ENCODE data around the gene IGFBP2.

DNA sequence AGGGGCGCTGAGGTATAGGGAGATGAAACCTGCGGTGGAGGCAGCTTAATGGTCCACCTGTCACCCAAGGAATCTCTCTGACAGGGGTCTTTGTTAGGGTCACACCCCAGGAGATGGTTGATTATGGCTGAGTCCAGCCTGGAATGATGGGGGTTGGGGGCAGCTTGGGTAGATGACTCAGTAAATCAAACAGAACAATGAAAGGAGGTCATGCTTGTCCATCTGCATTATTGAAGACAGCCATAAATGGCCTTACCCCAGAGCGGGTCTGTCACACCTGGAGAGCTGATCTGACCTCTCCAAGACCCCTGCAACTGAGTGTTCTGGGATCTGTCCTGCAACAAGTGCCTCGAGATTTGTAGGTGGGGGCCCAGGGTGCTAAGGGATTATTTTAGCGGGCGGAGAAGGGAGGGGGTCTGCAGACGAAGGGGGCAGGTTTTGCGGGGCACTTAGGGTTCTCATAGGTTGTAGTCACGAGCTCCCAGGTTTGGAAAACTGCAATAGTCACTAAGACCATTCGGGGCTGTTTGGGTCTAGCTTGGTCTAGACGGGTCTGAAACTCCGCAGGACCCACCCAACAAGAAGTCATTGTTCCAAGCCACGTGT, 771 bp upstream of the IGFBP2 start:
- TF ChIP-seq ZFX (IDR thresholded peaks at IDR 0.05; ENCODE audit: borderline replicate concordance) = no peak
- TF ChIP-seq, protein P1, sequence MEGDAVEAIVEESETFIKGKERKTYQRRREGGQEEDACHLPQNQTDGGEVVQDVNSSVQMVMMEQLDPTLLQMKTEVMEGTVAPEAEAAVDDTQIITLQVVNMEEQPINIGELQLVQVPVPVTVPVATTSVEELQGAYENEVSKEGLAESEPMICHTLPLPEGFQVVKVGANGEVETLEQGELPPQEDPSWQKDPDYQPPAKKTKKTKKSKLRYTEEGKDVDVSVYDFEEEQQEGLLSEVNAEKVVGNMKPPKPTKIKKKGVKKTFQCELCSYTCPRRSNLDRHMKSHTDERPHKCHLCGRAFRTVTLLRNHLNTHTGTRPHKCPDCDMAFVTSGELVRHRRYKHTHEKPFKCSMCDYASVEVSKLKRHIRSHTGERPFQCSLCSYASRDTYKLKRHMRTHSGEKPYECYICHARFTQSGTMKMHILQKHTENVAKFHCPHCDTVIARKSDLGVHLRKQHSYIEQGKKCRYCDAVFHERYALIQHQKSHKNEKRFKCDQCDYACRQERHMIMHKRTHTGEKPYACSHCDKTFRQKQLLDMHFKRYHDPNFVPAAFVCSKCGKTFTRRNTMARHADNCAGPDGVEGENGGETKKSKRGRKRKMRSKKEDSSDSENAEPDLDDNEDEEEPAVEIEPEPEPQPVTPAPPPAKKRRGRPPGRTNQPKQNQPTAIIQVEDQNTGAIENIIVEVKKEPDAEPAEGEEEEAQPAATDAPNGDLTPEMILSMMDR (IDR thresholded peaks at IDR 0.05) = no peak
